HCT116 (cell line): ENCODE data around the gene DRAP1. TPM values are rescaled to one million over a fixed set of nuclear protein-coding genes. Genes with fewer than 3 reads are reported as not detected.

Experiments used
- ATAC-seq: fragments of 200-7000 bp; cut with Tn5 transposase; 2 replicates; pipeline ENCODE4 v1.9.1; 2020; ENCODE audit warnings: mild to moderate bottlenecking, moderate library complexity
- BruUV-seq: library from RNA; stranded (reverse); fragments of 400-500 nt; replicated peaks from 2 replicates; lab custom pipeline; 2021; lab: Mats Ljungman, UMichigan
- CTCF ChIA-PET: fragments of 300-600 bp; sonication (Branson Sonifier 250); formaldehyde crosslinking; loops from one replicate; lab custom pipeline; 2021; ENCODE audit warnings: antibody characterized with exemption; lab: Charles Lee
- POLR2A ChIA-PET: fragments of 300-600, 350-600 bp; sonication (Branson Sonifier 250); formaldehyde crosslinking; loops from one replicate; lab custom pipeline; 2021; ENCODE audit warnings: antibody characterized with exemption; lab: Charles Lee
- RAD21 ChIA-PET, 2 experiments: fragments of 300-600 bp; sonication (Branson Sonifier 250); formaldehyde crosslinking; loops; one replicate each; lab custom pipeline; 2023; ENCODE audit warnings: low total read pairs in 2 of 2; ENCODE audit not compliant: uncharacterized antibody in 2 of 2, unreplicated experiment in 2 of 2, low non-redundant PET in 1 of 2; lab: Charles Lee
- DNase-seq: peaks from one replicate; pipeline ENCODE4 v3.0.0-alpha.2; 2010; ENCODE audit warnings: low read depth, low spot score
- H2AFZ ChIP-seq: fragments of 200-600 bp; shearing (Covaris generic), sonication (generic); 2 replicates; pipeline ENCODE4 v1.6.1; 2017; ENCODE audit warnings: low read depth, mixed run types, mixed read lengths, antibody characterized with exemption, low read length; ENCODE audit not compliant: poor library complexity, severe bottlenecking
- H3K27ac ChIP-seq: 2 replicates; pipeline ENCODE4 v1.5.1; 2012; ENCODE audit warnings: low read depth, low read length
- H3K27me3 ChIP-seq: fragments of 200-600 bp; sonication (generic); 2 replicates; pipeline ENCODE4 v1.6.1; 2016; ENCODE audit warnings: mixed run types, low read length, mixed read lengths; ENCODE audit not compliant: insufficient read depth
- H3K36me3 ChIP-seq, 2 experiments: fragments of 200-500 bp in 1 of 2; fragments of 200-600 bp in 1 of 2; sonication (Bioruptor generic) in 1 of 2; sonication (generic) in 1 of 2; 2 replicates each; pipeline versions ENCODE4 v1.5.1 to v1.6.1; 2014 to 2016; ENCODE audit warnings: low read length in 2 of 2, inconsistent platforms in 1 of 2, mixed read lengths in 1 of 2, mixed run types in 1 of 2; ENCODE audit not compliant: insufficient read depth in 2 of 2, control insufficient read depth in 1 of 2
- H3K4me1 ChIP-seq, 2 experiments: fragments of 200-600 bp in 1 of 2; sonication (generic) in 1 of 2; 2 replicates each; pipeline versions ENCODE4 v1.5.1 to v1.6.1; 2012 to 2017; ENCODE audit warnings: low read length in 2 of 2, inconsistent platforms in 1 of 2, mild to moderate bottlenecking in 1 of 2, mixed read lengths in 1 of 2, mixed run types in 1 of 2, moderate library complexity in 1 of 2; ENCODE audit not compliant: insufficient read depth in 2 of 2, control insufficient read depth in 1 of 2
- H3K4me2 ChIP-seq: fragments of 200-600 bp; sonication (generic); 2 replicates; pipeline ENCODE4 v1.6.1; 2017; ENCODE audit warnings: mixed run types, low read length, mixed read lengths
- H3K4me3 ChIP-seq, 2 experiments: fragments of 200-600 bp in 1 of 2; sonication (generic) in 1 of 2; replicated peaks in 1 of 2; 2 replicates each; pipeline ENCODE4 v1.5.1; 2011 to 2016; ENCODE audit warnings: low read length in 2 of 2, control low read depth in 1 of 2, low read depth in 1 of 2, mild to moderate bottlenecking in 1 of 2, mixed read lengths in 1 of 2, mixed run types in 1 of 2
- H3K79me2 ChIP-seq: fragments of 200-600 bp; sonication (generic); 2 replicates; pipeline ENCODE4 v1.6.1; 2017; ENCODE audit warnings: mild to moderate bottlenecking, mixed run types, low read length, moderate library complexity, mixed read lengths; ENCODE audit not compliant: insufficient read depth
- H3K9ac ChIP-seq: fragments of 200-600 bp; sonication (generic); 2 replicates; pipeline ENCODE4 v1.6.1; 2016; ENCODE audit warnings: low read length, mixed read lengths
- H3K9me2 ChIP-seq: fragments of 200-600 bp; sonication (generic), shearing (Covaris generic); 2 replicates; pipeline ENCODE4 v1.6.1; 2017; ENCODE audit warnings: mixed run types, mild to moderate bottlenecking, moderate library complexity; ENCODE audit not compliant: insufficient read depth
- H3K9me3 ChIP-seq, 2 experiments: fragments of 200-500 bp in 1 of 2; fragments of 200-600 bp in 1 of 2; sonication (Bioruptor generic) in 1 of 2; sonication (generic) in 1 of 2; 2 replicates each; pipeline ENCODE4 v1.6.1; 2014 to 2017; ENCODE audit warnings: low read length in 2 of 2, mixed read lengths in 2 of 2, inconsistent platforms in 1 of 2, low read depth in 1 of 2, mild to moderate bottlenecking in 1 of 2, mixed run types in 1 of 2, moderate library complexity in 1 of 2; ENCODE audit not compliant: control insufficient read depth in 1 of 2, insufficient read depth in 1 of 2
- H4K20me1 ChIP-seq: fragments of 200-600 bp; sonication (generic), shearing (Covaris generic); 2 replicates; pipeline ENCODE4 v1.6.1; 2017; ENCODE audit warnings: mixed run types, mild to moderate bottlenecking, moderate library complexity; ENCODE audit not compliant: insufficient read depth
- CBX3 ChIP-seq: IDR thresholded peaks from 2 replicates; pipeline ENCODE4 v1.6.1; 2012; ENCODE audit warnings: low read depth
- CEBPB ChIP-seq: IDR thresholded peaks from 2 replicates; pipeline ENCODE4 v1.6.1; 2012; ENCODE audit warnings: low read depth
- EGR1 ChIP-seq: IDR thresholded peaks from 2 replicates; pipeline ENCODE4 v1.6.1; 2012; ENCODE audit warnings: low read depth
- ELF1 ChIP-seq: IDR thresholded peaks from 2 replicates; pipeline ENCODE4 v1.6.1; 2012; ENCODE audit warnings: low read depth, borderline replicate concordance
- EZH2 ChIP-seq: fragments of 200-600 bp; sonication (generic); IDR thresholded peaks from 2 replicates; pipeline ENCODE4 v1.6.1; 2017; ENCODE audit warnings: antibody characterized with exemption, mixed run types
- EZH2phosphoT487 ChIP-seq: fragments of 200-600 bp; IDR thresholded peaks from 2 replicates; pipeline ENCODE4 v1.6.1; 2018; ENCODE audit warnings: antibody characterized with exemption, borderline replicate concordance
- FOSL1 ChIP-seq: IDR thresholded peaks from 2 replicates; pipeline ENCODE4 v1.6.1; 2012; ENCODE audit warnings: low read depth
- JUND ChIP-seq: IDR thresholded peaks from 2 replicates; pipeline ENCODE4 v1.6.1; 2012
- MAX ChIP-seq: IDR thresholded peaks from 2 replicates; pipeline ENCODE4 v1.6.1; 2012
- POLR2A ChIP-seq: IDR thresholded peaks from 2 replicates; pipeline ENCODE4 v1.7.0; 2011; ENCODE audit warnings: borderline replicate concordance; ENCODE audit not compliant: insufficient read depth, insufficient read length; ENCODE audit errors: extremely low read depth
- POLR2AphosphoS5 ChIP-seq: IDR thresholded peaks from 2 replicates; pipeline ENCODE4 v1.6.1; 2011; ENCODE audit warnings: mild to moderate bottlenecking, low read depth, low read length, moderate library complexity
- RAD21 ChIP-seq: IDR thresholded peaks from 2 replicates; pipeline ENCODE4 v1.6.1; 2012; ENCODE audit warnings: low read depth, mild to moderate bottlenecking
- REST ChIP-seq: IDR thresholded peaks from 2 replicates; pipeline ENCODE4 v1.6.1; 2012; ENCODE audit warnings: low read depth
- SIN3A ChIP-seq: IDR thresholded peaks from 2 replicates; pipeline ENCODE4 v1.6.1; 2012; ENCODE audit warnings: low read depth
- SP1 ChIP-seq: IDR thresholded peaks from 2 replicates; pipeline ENCODE4 v1.6.1; 2012; ENCODE audit warnings: low read depth
- SRF ChIP-seq: IDR thresholded peaks from 2 replicates; pipeline ENCODE4 v1.6.1; 2012; ENCODE audit warnings: low read depth
- YY1 ChIP-seq: IDR thresholded peaks from 2 replicates; pipeline ENCODE4 v1.6.1; 2011; ENCODE audit warnings: low read length, low read depth, moderate library complexity, mild to moderate bottlenecking; ENCODE audit not compliant: insufficient replicate concordance; ENCODE audit errors: extremely low read depth
- ZFX ChIP-seq: fragments of 450-650 bp; IDR thresholded peaks from 2 replicates; pipeline ENCODE4 v1.6.1; 2017
- ZNF274 ChIP-seq: fragments of 200-500 bp; sonication (Bioruptor generic); IDR thresholded peaks from 2 replicates; pipeline ENCODE4 v1.6.1; 2014; ENCODE audit warnings: mild to moderate bottlenecking, low read depth, low read length, inconsistent platforms
- intact Hi-C: fragments of 100-400 bp; cut with micrococcal nuclease; formaldehyde crosslinking; loops from 2 replicates; pipeline ENCODE4 v1.10.0; 2022
- total RNA-seq: library from RNA; stranded (reverse); gene quantifications from one replicate; pipeline ENCODE4 v1.2.1, GENCODE V29; 2021; ENCODE audit not compliant: unreplicated experiment
- TF ChIP-seq, protein P1 (sequence below), 3 experiments: fragments of 200-600 bp in 1 of 3; sonication (generic) in 1 of 3; IDR thresholded peaks in 2 of 3; conservative IDR thresholded peaks in 1 of 3; 2 replicates each; pipeline ENCODE4 v1.5.1; 2012 to 2017; ENCODE audit warnings: low read depth in 2 of 3, low read length in 2 of 3, antibody characterized with exemption in 1 of 3, borderline replicate concordance in 1 of 3, control low read depth in 1 of 3, mild to moderate bottlenecking in 1 of 3, mixed read lengths in 1 of 3, mixed run types in 1 of 3, moderate library complexity in 1 of 3; ENCODE audit not compliant: insufficient read depth in 1 of 3
- TF ChIP-seq, protein P2 (sequence below): IDR thresholded peaks from 2 replicates; pipeline ENCODE4 v1.6.1; 2012

DRAP1 gene
- total RNA-seq, 1 experiment from 2014 or later, result 158 TPM

DNA sequence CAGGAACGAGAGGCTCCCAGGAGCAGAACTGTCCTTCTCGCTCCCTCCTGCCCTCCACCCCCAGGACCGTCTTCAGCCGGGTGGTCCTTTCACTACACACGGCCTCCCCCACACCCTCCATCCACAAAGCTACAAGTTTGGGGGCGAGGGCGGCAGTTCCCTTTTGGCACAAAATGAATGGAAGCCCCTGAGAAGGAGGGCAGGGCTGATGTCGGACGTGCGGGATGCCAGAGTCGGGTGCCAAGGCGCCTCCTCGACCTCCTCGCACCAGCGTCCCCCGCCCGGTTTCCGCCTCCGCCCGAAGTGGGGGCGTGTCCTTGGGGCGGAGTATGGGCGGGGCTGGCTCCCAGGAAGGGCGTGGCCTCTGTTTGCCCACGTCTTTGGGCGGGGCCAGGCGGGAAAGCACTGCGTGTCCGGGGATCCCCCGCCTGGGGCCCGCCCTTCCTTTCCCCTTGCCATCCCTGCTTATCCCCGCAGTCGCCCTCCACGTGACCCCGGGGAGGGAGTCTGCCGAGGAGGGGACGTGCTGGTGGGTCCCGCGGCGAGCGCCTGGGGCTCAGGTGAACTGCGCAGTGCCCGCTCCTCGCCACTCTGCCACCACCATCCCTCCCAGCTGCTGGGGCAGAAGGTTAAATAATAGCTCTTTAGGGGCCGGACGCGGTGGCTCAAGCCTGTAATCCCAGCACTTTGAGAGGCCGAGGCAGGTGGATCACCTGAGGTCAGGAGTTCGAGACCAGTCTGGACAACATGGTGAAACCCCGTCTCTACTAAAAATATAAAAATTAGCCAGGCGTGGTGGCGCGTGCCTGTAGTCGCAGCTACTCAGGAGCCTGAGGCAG lies 45.7 kb upstream of the DRAP1 start:
- DNase-seq, result peak; percentile 83
- Histone ChIP-seq H3K79me2 (no peaks in the 10 kb centered on the region), H3K4me2 (peak overlapping the region; percentile 81), H3K4me1 (peaks cover 10 to 13% of the 10 kb centered on the region in 2 experiments; a peak in 3 of 4 replicates), H3K4me3 (peak overlapping the region; percentile 52 to 55), H3K36me3 (no peaks in the 10 kb centered on the region), H3K27ac (peak overlapping the region; percentile 55), H3K9ac (peak overlapping the region; percentile 58), H3K9me3 (no peaks in the 10 kb centered on the region), H3K27me3 (no peaks in the 10 kb centered on the region), H2AFZ (no peak overlapping the region), H3K9me2 (no peaks in the 10 kb centered on the region), H4K20me1 (no peaks in the 10 kb centered on the region)
- peak; percentile 90 for ATAC-seq
- RAD21 ChIA-PET, result interaction anchor here in 1 of 2 experiments (0.5 kb wide), 1 partner anchor 104 kb away, joined by 3 read pairs; no protein-coding TSS in a partner anchor
- intact Hi-C loops, result loop anchor here (5.0 kb wide), 1 partner anchor 161 kb away; the partner anchor contains the start of gene KAT5
- CTCF ChIA-PET, result interaction anchor here (0.8 to 1.8 kb wide), 4 partner anchors 11 to 172 kb away, joined by 3 to 21 read pairs (median 10); partner anchors contain the start of genes FIBP and MUS81
- POLR2A ChIA-PET, result interaction anchor here (1.0 to 1.7 kb wide), 4 partner anchors 11 to 18 kb away, joined by 3 to 6 read pairs (median 5); partner anchors contain the start of genes CCDC85B, CFL1 and FIBP
- BruUV-seq, result TSS peak; percentile 64
- TF ChIP-seq SRF (no peak), EGR1 (peak; percentile 84), EZH2 (no peak), SIN3A (peak; percentile 48; the same call in 1 of the 2 replicates), ZFX (no peak), RAD21 (no peak), YY1 (no peak), EZH2phosphoT487 (no peak), FOSL1 (no peak), JUND (no peak), POLR2AphosphoS5 (peak; percentile 79), CBX3 (no peak), ZNF274 (no peak), REST (no peak), CEBPB (no peak), ELF1 (no peak), MAX (peak; percentile 88), POLR2A (no peak), SP1 (peak; percentile 75)
- TF ChIP-seq, protein P1, sequence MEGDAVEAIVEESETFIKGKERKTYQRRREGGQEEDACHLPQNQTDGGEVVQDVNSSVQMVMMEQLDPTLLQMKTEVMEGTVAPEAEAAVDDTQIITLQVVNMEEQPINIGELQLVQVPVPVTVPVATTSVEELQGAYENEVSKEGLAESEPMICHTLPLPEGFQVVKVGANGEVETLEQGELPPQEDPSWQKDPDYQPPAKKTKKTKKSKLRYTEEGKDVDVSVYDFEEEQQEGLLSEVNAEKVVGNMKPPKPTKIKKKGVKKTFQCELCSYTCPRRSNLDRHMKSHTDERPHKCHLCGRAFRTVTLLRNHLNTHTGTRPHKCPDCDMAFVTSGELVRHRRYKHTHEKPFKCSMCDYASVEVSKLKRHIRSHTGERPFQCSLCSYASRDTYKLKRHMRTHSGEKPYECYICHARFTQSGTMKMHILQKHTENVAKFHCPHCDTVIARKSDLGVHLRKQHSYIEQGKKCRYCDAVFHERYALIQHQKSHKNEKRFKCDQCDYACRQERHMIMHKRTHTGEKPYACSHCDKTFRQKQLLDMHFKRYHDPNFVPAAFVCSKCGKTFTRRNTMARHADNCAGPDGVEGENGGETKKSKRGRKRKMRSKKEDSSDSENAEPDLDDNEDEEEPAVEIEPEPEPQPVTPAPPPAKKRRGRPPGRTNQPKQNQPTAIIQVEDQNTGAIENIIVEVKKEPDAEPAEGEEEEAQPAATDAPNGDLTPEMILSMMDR (IDR thresholded peaks at IDR 0.05 in 2 of 3, conservative IDR thresholded peaks at IDR 0.05 in 1 of 3; ENCODE audit: borderline replicate concordance in 1 of 3, insufficient read depth in 1 of 3, low read depth in 2 of 3, low read length in 2 of 3), result no peak
- TF ChIP-seq, protein P2, sequence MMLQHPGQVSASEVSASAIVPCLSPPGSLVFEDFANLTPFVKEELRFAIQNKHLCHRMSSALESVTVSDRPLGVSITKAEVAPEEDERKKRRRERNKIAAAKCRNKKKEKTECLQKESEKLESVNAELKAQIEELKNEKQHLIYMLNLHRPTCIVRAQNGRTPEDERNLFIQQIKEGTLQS, result no peak
